Measurements from ENCODE around the gene PTBP3.

Gene PTBP3

DNA sequence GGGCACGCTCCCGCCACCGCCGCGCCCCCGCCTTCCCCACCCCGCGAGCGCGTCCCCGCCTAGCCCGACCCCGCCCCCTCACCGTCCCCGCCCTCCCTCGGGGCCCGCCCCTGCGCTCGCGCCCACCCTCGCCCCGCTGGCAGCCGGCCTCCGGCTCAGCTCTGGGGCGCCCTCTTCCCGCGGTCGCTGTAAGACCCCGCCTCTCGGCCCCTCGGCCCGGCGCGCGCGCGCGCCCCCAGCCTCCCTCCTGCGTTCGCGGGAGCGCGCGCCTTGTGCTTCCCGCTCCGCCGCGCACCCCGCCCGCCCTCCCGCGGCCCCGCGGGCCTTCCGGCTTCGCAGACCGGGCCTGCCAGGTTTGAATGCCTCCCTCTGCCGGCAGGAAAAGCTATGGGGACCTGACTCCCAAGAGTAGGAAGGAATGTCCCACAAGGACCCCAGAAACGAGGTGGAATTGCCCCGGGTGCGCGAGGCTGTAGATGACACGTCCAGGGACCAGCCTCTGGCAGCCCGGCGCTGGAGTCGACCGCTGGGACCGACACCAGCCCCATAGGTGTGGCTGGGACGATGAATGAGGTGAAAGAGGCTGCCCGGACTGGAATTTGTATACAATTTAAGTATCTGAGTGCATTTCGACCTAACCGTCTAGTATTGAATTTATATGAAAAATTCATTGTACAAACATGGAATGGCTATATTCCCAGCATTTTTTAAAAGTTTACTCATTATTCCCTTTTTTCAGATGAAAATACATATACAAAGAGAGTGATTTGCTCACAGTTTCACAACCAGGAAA, 416 bp upstream of the PTBP3 start:
- peak; percentile 87 for DNase-seq (ENCODE audit: low read depth)
- in situ Hi-C loops (cut with HindIII; ENCODE audit: low sequenced_read_pairs): loop anchor here (5.0 kb wide), 1 partner anchor 237 kb away; no protein-coding TSS in a partner anchor
- peak overlapping the region; percentile 69 for H3K4me3 ChIP-seq (ENCODE audit: low read depth, low read length)
- TF ChIP-seq, protein P1, sequence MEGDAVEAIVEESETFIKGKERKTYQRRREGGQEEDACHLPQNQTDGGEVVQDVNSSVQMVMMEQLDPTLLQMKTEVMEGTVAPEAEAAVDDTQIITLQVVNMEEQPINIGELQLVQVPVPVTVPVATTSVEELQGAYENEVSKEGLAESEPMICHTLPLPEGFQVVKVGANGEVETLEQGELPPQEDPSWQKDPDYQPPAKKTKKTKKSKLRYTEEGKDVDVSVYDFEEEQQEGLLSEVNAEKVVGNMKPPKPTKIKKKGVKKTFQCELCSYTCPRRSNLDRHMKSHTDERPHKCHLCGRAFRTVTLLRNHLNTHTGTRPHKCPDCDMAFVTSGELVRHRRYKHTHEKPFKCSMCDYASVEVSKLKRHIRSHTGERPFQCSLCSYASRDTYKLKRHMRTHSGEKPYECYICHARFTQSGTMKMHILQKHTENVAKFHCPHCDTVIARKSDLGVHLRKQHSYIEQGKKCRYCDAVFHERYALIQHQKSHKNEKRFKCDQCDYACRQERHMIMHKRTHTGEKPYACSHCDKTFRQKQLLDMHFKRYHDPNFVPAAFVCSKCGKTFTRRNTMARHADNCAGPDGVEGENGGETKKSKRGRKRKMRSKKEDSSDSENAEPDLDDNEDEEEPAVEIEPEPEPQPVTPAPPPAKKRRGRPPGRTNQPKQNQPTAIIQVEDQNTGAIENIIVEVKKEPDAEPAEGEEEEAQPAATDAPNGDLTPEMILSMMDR (IDR thresholded peaks at IDR 0.05; ENCODE audit: low read depth, low read length, missing control alignments): peak; percentile 52

DNA sequence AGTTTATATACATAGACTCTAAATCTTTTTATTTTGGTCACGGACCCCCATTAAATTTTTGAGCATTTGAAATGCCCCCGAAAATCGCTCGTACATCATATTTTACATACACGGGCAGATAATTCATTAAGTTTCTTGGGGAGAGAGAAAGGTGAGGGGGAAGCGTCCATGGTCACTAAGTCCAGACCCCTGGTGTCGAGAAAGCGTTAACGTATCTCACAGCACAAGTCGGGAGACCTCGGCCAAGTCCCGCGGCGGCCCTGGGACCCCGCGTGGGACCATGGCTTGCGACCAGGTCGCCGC, 794 bp downstream of the PTBP3 start:
- peak overlapping the region; percentile 69 for H3K4me3 ChIP-seq (ENCODE audit: low read depth, low read length)
- DNase-seq (ENCODE audit: low read depth): no peak
- TF ChIP-seq, protein P1 (IDR thresholded peaks at IDR 0.05; ENCODE audit: low read depth, low read length, missing control alignments): no peak
- in situ Hi-C loops (cut with HindIII; ENCODE audit: low sequenced_read_pairs): loop anchor here (5.0 kb wide), 1 partner anchor 235 kb away; no protein-coding TSS in a partner anchor

DNA sequence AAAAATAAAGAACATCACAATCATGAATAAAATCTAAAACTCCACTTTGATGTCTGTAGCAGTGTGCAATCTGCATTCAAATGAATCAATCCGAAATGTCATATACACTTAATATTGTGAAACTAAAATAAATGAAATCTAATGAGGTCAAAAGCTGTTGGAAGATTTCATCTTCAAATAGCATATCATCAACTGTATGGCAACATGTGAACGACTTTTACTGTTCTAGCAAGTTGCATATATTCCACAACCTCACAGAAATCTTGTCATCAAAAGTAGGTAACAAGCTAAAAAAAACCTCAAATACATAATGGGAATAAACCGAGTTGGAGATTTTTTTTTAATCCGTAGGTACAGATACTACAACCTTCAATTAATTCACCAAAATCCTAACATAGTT, 1.2 kb downstream of the PTBP3 start:
- TF ChIP-seq, protein P1 (IDR thresholded peaks at IDR 0.05; ENCODE audit: low read depth, low read length, missing control alignments): no peak
- DNase-seq (ENCODE audit: low read depth): no peak
- in situ Hi-C loops (cut with HindIII; ENCODE audit: low sequenced_read_pairs): loop anchor here (5.0 kb wide), 1 partner anchor 235 kb away; no protein-coding TSS in a partner anchor
- peak overlapping the region; percentile 69 for H3K4me3 ChIP-seq (ENCODE audit: low read depth, low read length)

DNA sequence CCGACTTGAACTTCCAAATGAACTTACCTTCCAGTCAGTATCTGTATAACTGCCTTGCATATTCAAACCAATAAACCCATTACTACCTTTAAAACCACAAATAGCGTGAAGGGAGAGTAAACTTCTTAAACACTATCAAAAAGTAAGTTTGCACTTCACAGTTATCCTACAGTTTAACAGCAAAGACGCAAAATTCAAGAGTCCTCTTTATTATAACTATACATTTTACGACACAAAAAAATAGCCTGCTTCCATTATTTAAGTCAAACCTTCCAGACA, 1.8 kb downstream of the PTBP3 start:
- in situ Hi-C loops (cut with HindIII; ENCODE audit: low sequenced_read_pairs): loop anchor here (5.0 kb wide), 1 partner anchor 234 kb away; no protein-coding TSS in a partner anchor
- TF ChIP-seq, protein P1 (IDR thresholded peaks at IDR 0.05; ENCODE audit: low read depth, low read length, missing control alignments): no peak
- H3K4me3 ChIP-seq (ENCODE audit: low read depth, low read length): peak overlapping the region; percentile 69
- DNase-seq (ENCODE audit: low read depth): no peak

DNA sequence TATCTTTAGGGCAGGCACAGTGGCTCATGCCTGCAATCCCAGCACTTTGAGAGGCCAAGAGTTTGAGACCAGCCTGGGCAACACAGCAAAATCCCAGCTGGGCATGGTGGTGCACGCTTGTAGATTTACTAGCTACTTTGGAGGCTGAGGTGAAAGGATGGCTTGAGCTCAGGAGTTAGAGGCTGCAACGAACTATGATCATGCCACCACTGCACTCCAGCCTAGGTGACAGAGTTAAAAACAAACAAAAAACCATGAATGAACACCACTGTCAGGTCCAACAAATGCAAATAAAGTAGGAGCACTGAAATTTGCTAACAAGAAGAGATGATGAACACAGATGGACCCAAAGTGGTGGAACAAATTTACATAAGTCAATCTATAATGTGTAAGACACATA, 4.9 kb downstream of the PTBP3 start:
- H3K4me3 ChIP-seq (ENCODE audit: low read depth, low read length): no peak overlapping the region
- in situ Hi-C loops (cut with HindIII; ENCODE audit: low sequenced_read_pairs): no loop called here
- DNase-seq (ENCODE audit: low read depth): no peak
- TF ChIP-seq, protein P1 (IDR thresholded peaks at IDR 0.05; ENCODE audit: low read depth, low read length, missing control alignments): no peak

DNA sequence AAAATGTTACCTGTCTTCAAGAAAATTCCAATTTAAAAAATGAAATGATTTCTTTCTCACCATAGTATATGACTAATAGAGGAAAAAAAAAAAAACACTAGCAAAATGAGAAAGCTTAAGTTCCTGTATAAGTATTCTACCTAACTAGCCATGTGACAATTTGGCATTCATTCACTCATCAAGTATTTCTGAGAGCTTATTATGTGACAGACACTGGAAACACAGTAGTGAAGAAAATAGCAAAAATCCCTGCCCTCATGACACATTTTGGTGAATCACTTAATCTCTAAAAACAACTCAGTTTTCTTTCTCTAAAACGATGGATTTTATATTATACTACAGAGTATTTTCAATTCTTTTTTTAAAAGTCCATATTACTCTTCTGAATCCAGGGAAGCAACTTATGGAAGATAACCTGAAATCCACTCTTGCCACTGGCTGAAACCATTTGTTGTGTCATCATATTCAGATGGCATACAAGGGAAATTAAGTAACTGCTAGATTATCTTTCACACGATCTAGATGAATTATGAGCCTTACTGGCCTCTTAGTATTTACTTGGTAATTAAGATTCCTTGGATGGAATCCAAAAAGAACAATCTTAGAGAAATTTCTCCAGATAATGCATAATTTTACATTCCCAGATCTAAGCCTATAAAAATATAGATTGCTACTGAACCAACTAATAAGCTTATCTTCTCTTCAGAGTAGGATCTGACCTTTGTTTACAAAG, 5.5 kb downstream of the PTBP3 start:
- TF ChIP-seq, protein P1 (IDR thresholded peaks at IDR 0.05; ENCODE audit: low read depth, low read length, missing control alignments): no peak
- no peak for DNase-seq (ENCODE audit: low read depth)
- no peak overlapping the region for H3K4me3 ChIP-seq (ENCODE audit: low read depth, low read length)
- in situ Hi-C loops (cut with HindIII; ENCODE audit: low sequenced_read_pairs): no loop called here
